ENCODE data around the gene PTPRN2. TPM values are rescaled to one million over a fixed set of nuclear protein-coding genes. Genes with fewer than 3 reads are reported as not detected.

The PTPRN2 gene
- total and polyA plus RNA-seq, 9 of the 15 experiments (the other 6 are each of a cell fraction or from before 2014, with no cell fraction given): not detected

DNA sequence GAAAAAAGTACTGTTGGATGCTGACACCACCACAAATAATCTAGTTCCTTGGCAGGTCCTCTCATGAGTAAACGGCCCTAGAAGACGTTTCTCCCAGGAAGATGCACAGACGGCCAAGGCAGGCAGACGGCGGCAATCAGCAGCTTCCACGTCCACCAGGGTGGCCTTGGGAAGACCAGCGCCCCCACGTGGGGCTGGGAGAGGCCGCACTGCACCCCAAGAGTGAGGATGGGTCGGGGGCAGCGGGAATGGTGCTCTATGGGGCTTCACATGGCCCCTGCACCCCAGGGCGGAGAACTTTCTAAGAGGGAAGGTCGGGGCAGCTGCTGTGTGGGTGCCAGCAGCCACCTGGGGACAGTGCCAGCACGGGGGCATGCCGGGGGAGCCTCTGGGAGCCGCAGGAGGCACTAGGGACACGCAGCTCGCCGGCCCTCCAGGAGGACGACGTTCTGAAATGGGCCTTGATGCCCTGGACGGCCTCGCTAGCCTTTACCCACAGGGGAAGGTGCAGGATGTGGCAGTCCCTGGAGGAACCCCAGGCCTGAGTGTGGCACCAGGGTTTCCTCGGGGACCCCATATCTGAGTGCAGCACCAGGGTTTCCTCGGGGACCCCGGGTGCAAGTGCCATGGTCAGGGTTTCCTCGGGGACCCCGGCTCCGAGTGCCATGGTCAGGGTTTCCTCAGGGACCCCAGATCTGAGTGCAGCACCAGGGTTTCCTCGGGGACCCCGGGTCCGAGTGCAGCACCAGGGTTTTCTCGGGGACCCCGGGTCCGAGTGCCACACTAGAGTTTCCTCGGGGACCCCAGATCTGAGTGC lies 710.9 kb downstream of the PTPRN2 start:
- FAIRE-seq: no peak
- H3K9me1 ChIP-seq (ENCODE audit: control insufficient read depth, insufficient read depth, low read length): no peaks in the 10 kb centered on the region
- no peaks in the 10 kb centered on the region for H3K79me2 ChIP-seq (ENCODE audit: control insufficient read depth, insufficient read depth, low read length)
- peak; percentile 30 to 55 (median 48) for DNase-seq (ENCODE audit: extremely low read depth in 1 of 4, low spot score in 3 of 4)
- ChIA-PET CTCF (ENCODE audit: low intra/inter-chr PET ratio) (no interaction called here), POLR2A (interaction anchor here (0.6 to 0.7 kb wide), 2 partner anchors 63 to 219 kb away, joined by 3 read pairs; no protein-coding TSS in a partner anchor)
- peak; percentile 81 for ATAC-seq
- no peak overlapping the region for H3K4me2 ChIP-seq (ENCODE audit: insufficient read depth, low read length)
- H3K9ac ChIP-seq (ENCODE audit: insufficient read depth in 1 of 2, low read depth in 2 of 2, low read length in 2 of 2): no peak overlapping the region
- under 1% methylated on average over 36 of the region's 36 CpGs for WGBS (ENCODE audit: insufficient coverage, low coverage, missing lambda C conversion rate)
- peaks cover 11% of the 10 kb centered on the region for H4K20me1 ChIP-seq (replicated peaks; ENCODE audit: control insufficient read depth, insufficient read depth, low read length)
- H3K27me3 ChIP-seq (ENCODE audit: control insufficient read depth in 2 of 2, insufficient read depth in 2 of 2, low read length in 2 of 2): peaks cover 3 to 52% of the 10 kb centered on the region in 2 experiments; a peak in 3 of 5 replicates
- H3K36me3 ChIP-seq (ENCODE audit: control insufficient read depth, insufficient read depth, low read length): no peaks in the 10 kb centered on the region
- in situ Hi-C loops (cut with MboI) (no loop called here), intact Hi-C loops (cut with micrococcal nuclease) (no loop called here)
- H3K4me1 ChIP-seq (replicated peaks in 1 of 2; ENCODE audit: control insufficient read depth in 2 of 2, insufficient read depth in 2 of 2, low read length in 2 of 2): peaks cover 0 to 8% of the 10 kb centered on the region in 2 experiments; a peak in 2 of 5 replicates
- no peak overlapping the region for H2AFZ ChIP-seq (ENCODE audit: low read depth, low read length)
- H3K4me3 ChIP-seq: no peak overlapping the region
- no TSS peak for BruUV-seq (replicated peaks)
- no peak for TF ChIP-seq NCOA1 (IDR thresholded peaks at IDR 0.05; ENCODE audit: low read depth)
- TF ChIP-seq, protein P1, sequence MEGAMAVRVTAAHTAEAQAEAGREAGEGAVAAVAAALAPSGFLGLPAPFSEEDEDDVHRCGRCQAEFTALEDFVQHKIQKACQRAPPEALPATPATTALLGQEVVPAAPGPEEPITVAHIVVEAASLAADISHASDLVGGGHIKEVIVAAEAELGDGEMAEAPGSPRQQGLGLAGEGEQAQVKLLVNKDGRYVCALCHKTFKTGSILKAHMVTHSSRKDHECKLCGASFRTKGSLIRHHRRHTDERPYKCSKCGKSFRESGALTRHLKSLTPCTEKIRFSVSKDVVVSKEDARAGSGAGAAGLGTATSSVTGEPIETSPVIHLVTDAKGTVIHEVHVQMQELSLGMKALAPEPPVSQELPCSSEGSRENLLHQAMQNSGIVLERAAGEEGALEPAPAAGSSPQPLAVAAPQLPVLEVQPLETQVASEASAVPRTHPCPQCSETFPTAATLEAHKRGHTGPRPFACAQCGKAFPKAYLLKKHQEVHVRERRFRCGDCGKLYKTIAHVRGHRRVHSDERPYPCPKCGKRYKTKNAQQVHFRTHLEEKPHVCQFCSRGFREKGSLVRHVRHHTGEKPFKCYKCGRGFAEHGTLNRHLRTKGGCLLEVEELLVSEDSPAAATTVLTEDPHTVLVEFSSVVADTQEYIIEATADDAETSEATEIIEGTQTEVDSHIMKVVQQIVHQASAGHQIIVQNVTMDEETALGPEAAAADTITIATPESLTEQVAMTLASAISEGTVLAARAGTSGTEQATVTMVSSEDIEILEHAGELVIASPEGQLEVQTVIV (CRISPR knock-in tag; IDR thresholded peaks at IDR 0.05; ENCODE audit: borderline replicate concordance): no peak
- TF ChIP-seq PCBP1 (IDR thresholded peaks at IDR 0.05; ENCODE audit: low read depth, low read length, poor library complexity, severe bottlenecking): no peak
- no peak for TF ChIP-seq PHTF2 (CRISPR knock-in tag; IDR thresholded peaks at IDR 0.05)
- TF ChIP-seq, protein P2, sequence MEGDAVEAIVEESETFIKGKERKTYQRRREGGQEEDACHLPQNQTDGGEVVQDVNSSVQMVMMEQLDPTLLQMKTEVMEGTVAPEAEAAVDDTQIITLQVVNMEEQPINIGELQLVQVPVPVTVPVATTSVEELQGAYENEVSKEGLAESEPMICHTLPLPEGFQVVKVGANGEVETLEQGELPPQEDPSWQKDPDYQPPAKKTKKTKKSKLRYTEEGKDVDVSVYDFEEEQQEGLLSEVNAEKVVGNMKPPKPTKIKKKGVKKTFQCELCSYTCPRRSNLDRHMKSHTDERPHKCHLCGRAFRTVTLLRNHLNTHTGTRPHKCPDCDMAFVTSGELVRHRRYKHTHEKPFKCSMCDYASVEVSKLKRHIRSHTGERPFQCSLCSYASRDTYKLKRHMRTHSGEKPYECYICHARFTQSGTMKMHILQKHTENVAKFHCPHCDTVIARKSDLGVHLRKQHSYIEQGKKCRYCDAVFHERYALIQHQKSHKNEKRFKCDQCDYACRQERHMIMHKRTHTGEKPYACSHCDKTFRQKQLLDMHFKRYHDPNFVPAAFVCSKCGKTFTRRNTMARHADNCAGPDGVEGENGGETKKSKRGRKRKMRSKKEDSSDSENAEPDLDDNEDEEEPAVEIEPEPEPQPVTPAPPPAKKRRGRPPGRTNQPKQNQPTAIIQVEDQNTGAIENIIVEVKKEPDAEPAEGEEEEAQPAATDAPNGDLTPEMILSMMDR (IDR thresholded peaks at IDR 0.05 in 2 of 3, conservative IDR thresholded peaks at IDR 0.05 in 1 of 3; ENCODE audit: insufficient read depth in 2 of 3, low read depth in 1 of 3, low read length in 3 of 3): peak; percentile 45 to 88 (median 46); a peak in 5 of 6 replicates
- TF ChIP-seq ELK3 (CRISPR knock-in tag; IDR thresholded peaks at IDR 0.05): no peak
- TF ChIP-seq ZNF740 (CRISPR knock-in tag; IDR thresholded peaks at IDR 0.05): no peak
- TF ChIP-seq ZNF740 (tag; IDR thresholded peaks at IDR 0.05): no peak
- TF ChIP-seq MEIS2 (IDR thresholded peaks at IDR 0.05; ENCODE audit: partially characterized antibody): no peak
- no peak for TF ChIP-seq RNF2 (IDR thresholded peaks at IDR 0.05)
- TF ChIP-seq SMC3 (conservative IDR thresholded peaks at IDR 0.05; ENCODE audit: insufficient read depth, low read depth, low read length): peak; percentile 42; the same call in 1 of the 2 replicates
- no peaks in the 10 kb centered on the region for H3K9me3 ChIP-seq (replicated peaks; ENCODE audit: control insufficient read depth, insufficient read depth, low read depth, low read length)
- H3K27ac ChIP-seq (ENCODE audit: extremely low read depth, low read depth, low read length): no peak overlapping the region
